ENCODE data around the gene SNTA1. TPM values are rescaled to one million over a fixed set of nuclear protein-coding genes. Genes with fewer than 3 reads are reported as not detected.

SNTA1 gene
- polyA plus RNA-seq, 1 experiment = 6.5 TPM

GRCh38 chr20:33387177-33387576 is 56.4 kb downstream of the SNTA1 start:
- no peak for DNase-seq (ENCODE audit: low read depth, low spot score)
- Histone ChIP-seq H3K27ac (ENCODE audit: low read depth, low read length) (no peak overlapping the region), H3K27me3 (ENCODE audit: control insufficient read depth, insufficient read depth, low read length) (no peaks in the 10 kb centered on the region), H3K9me3 (ENCODE audit: control insufficient read depth, insufficient read depth, low read length) (no peaks in the 10 kb centered on the region), H3K4me3 (ENCODE audit: low read depth, low read length) (no peak overlapping the region)
- ChIA-PET CTCF (no interaction called here), POLR2A (no interaction called here)
- TF ChIP-seq, protein P1, sequence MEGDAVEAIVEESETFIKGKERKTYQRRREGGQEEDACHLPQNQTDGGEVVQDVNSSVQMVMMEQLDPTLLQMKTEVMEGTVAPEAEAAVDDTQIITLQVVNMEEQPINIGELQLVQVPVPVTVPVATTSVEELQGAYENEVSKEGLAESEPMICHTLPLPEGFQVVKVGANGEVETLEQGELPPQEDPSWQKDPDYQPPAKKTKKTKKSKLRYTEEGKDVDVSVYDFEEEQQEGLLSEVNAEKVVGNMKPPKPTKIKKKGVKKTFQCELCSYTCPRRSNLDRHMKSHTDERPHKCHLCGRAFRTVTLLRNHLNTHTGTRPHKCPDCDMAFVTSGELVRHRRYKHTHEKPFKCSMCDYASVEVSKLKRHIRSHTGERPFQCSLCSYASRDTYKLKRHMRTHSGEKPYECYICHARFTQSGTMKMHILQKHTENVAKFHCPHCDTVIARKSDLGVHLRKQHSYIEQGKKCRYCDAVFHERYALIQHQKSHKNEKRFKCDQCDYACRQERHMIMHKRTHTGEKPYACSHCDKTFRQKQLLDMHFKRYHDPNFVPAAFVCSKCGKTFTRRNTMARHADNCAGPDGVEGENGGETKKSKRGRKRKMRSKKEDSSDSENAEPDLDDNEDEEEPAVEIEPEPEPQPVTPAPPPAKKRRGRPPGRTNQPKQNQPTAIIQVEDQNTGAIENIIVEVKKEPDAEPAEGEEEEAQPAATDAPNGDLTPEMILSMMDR (IDR thresholded peaks at IDR 0.05; ENCODE audit: low read depth, low read length) = no peak

- DNase-seq (ENCODE audit: low read depth, low spot score) = no peak
- H3K9me3 ChIP-seq (ENCODE audit: control insufficient read depth, insufficient read depth, low read length) = no peaks in the 10 kb centered on the region
- TF ChIP-seq, protein P1 (IDR thresholded peaks at IDR 0.05; ENCODE audit: low read depth, low read length) = no peak
- H3K4me3 ChIP-seq (ENCODE audit: low read depth, low read length) = no peak overlapping the region
- H3K27ac ChIP-seq (ENCODE audit: low read depth, low read length) = no peak overlapping the region
- ChIA-PET POLR2A (no interaction called here), CTCF (no interaction called here)
- H3K27me3 ChIP-seq (ENCODE audit: control insufficient read depth, insufficient read depth, low read length) = no peaks in the 10 kb centered on the region
Measured at GRCh38 chr20:33386673-33387072, 56.9 kb downstream of the SNTA1 start.

DNA sequence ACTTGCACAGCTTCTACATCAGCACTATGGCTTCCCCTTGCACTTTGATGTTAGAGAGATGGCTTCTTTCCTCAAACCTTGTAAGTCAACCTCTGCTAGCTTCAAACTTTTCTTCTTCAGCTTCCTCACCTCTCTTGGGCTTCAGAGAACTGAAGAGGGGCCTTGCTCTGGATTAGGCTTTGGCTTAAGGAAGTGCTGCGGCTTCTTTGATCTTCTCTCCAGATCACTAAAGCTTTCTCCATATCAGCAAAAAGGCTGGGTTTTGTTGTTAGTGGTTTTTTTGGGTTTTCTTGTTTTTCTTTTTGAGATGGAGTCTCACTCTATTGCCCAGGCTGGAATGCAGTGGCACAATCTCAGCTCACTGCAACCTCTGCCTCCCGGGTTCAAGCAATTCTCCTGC is 66.2 kb downstream of the SNTA1 start:
- H3K27me3 ChIP-seq (ENCODE audit: control insufficient read depth, insufficient read depth, low read length) = no peaks in the 10 kb centered on the region
- H3K27ac ChIP-seq (ENCODE audit: low read depth, low read length) = no peak overlapping the region
- no peaks in the 10 kb centered on the region; the same call in 1 of the 2 replicates for H3K9me3 ChIP-seq (ENCODE audit: control insufficient read depth, insufficient read depth, low read length)
- H3K4me3 ChIP-seq (ENCODE audit: low read depth, low read length) = no peak overlapping the region
- ChIA-PET CTCF (no interaction called here), POLR2A (no interaction called here)
- TF ChIP-seq, protein P1 (IDR thresholded peaks at IDR 0.05; ENCODE audit: low read depth, low read length) = no peak
- no peak for DNase-seq (ENCODE audit: low read depth, low spot score)

DNA sequence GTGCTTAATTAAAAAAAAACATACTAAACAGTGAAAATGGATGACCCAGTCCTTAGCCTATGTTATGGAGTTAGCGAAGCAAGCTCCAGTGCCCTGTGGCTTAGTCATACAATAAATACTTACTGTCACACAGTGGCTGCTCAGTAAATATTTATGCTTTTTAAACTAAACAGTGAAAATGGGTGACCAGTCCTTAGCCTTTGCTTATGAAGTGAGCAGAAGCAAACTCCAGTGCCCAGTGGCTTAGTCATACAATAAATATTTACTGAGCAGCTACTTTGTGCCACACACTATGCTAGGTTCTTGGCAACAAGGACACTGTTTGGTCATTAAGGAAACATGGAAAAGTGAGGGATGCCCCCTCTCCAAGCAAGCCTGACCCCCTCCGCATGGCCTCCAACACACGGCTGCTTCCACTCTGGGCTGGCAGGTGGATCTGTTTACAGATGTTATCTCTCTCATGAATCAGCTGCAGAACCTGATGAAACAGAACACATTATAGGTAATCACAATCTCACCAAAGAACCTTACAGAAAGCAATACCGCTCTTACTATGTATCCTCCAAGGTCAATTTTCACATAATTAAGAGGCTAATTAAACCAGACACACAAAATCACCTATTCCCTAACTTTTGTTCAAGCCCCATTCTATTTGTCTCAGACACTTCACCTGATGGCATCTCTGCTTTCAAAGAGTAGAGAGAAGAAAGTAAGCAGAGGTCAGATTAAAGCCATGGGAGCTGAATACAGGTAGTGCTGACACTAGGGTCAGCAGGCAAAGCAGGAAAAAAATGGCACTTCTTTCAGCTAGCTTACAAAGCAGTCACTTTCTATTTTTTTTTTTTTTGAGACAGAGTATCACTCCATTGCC is 69.6 kb downstream of the SNTA1 start:
- CTCF ChIA-PET = interaction anchor here (1.0 kb wide), 1 partner anchor 11 kb away, joined by 4 read pairs; no protein-coding TSS in a partner anchor

More for the DNA sequence above, 69.6 kb downstream of the SNTA1 start:
- H3K27ac ChIP-seq (ENCODE audit: low read depth, low read length) = peak overlapping the region; percentile 40
- POLR2A ChIA-PET = interaction anchor here (1.1 kb wide), 1 partner anchor 70 kb away, joined by 5 read pairs; the partner anchor contains the start of gene SNTA1
- H3K9me3 ChIP-seq (ENCODE audit: control insufficient read depth, insufficient read depth, low read length) = peaks cover 2% of the 10 kb centered on the region; the same call in 1 of the 2 replicates
- H3K4me3 ChIP-seq (ENCODE audit: low read depth, low read length) = no peak overlapping the region
- peak; percentile 79 for DNase-seq (ENCODE audit: low read depth, low spot score)
- TF ChIP-seq, protein P1 (IDR thresholded peaks at IDR 0.05; ENCODE audit: low read depth, low read length) = no peak
- H3K27me3 ChIP-seq (ENCODE audit: control insufficient read depth, insufficient read depth, low read length) = no peaks in the 10 kb centered on the region

Measured in AG04450 (cell line).